Cerebellar cortex (tissue), 1 donor: ENCODE results near the gene LMAN1L.

ENCODE experiments used
- DNase-seq: peaks from one replicate; pipeline ENCODE4 v3.0.0-alpha.2; 2015; ENCODE audit warnings: low spot score

LMAN1L gene

DNA sequence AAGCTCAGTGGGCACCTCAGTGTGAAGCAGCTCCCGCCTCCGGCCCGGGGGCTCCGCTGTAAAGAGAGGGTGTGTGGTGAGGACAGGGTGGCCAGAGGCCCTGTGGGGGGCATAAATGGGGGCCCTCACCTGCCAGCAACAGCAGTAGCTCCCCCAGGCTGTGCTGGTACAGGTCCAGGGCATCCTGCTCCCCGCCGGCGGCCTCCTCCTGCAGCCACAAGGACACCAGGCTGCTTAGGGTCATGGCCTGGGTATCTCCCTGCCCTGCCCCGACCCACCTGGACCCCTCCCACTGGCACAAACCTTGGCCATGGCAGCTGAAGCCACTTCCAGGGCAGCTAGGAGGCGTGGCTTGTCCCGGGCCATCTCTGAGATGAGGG is 25.5 kb downstream of the LMAN1L start:
- DNase-seq, result no peak

- no peak for DNase-seq
Observed at GRCh38 chr15:74838746-74839525, 26.3 kb downstream of the LMAN1L start.

GRCh38 chr15:74839526-74840395 is 27.1 kb downstream of the LMAN1L start:
- peak; percentile 43 for DNase-seq

DNA sequence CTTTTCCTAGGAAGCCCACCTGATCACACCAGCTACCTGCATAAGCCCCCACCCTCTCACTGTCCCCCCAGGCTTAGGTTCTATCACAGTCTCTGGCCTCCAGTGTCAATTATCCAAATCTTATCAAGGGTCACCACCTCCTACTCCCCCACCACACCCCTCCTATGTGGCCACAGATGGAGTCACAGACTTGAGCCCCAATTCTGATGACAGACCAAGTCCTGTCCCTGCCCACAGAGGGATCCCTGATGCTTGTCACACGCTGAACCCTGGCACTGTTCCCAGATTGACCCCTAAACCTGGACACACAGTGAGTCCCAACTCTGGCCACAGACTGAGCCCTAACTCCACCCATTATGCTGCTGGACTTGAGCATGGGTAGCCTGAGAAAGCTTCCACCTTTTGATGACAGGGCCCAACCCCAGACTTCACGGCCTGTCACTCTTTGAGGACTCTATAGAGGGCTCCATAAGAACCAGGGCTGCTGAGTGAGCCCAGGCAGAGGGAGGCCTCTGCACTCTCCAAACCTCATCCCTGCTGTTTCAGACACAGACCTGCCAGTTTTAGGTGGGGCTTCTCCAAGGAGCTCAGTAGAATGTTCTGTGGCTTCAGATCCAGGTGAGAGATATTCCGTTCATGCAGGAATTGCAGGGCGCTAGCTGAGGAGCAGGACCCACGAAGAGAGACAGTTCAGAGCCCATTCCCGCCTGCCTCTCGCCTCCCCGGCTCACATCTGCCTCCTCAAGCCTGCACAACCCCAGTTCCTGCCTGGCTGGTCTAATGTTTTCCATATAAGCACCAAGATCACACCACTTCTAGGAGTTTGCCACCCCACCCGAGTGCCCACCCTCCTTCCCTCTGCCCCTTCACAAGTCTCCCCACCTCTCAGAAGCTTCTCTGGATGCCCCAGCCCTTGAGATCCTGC is 28.5 kb downstream of the LMAN1L start:
- DNase-seq, result no peak

DNA sequence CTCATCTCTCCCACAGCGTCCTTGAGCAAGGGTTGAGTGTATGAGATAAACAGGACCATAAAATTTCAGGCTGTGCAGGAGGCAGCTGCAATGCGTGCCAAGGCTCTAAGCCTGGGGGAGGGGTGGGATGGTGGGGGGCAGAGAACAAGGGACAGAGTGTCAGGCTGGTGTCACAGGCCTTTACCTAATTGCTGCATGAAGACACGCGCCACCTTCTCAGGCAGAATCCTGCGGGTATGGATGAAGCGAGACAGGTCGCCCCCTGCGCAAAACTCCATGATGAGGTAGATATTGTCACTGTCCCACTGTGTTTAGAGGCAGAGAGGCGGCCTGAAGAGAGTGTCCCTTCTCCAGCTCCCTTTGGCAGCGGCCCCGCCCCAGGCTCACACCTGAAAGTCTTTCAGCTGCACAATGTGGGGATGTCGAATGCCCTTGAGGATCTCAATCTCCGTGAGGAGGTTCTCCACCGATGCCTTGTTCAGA is 29.3 kb downstream of the LMAN1L start:
- DNase-seq, result no peak

DNA sequence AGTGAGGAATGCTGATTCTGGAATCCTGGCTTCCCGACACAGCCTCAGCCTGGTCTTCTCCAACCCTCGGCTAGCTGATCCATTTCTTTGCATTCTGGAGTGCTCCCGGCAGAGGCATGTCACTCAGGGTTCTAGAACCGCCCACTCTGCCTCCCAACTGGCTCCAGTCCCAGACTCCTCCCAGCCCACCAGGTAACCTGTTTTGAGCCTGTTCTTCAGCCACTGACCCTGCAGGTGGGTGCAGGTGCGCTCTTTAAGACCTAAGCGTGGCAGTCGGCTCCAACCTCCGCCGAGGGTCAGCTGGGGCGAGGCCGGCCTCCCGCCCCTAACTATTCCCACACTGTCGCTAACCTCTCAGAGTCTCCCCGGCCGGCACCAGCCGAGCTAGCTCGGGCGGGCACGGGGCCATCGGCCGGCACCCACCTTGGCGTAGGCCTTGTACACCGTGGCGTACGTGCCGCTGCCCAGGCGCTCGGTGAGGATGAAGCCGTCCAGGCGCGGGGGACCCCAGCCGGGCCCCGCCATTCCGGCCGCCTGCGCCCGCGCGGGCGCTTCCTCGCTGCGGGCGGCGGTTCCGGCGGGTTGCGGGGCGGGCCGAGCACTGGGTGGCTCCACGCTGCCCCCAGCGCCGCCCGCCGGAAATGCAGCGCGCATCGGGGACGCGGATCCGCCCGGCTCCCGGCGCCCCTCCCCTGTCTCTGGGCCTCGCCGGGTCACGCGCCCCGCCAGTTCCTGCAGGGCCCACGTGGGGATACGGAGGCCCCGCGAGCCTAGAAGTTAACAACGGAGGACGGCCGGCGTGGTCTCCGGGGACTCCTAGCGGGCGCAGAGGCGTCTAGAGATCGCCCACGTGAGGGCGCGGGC is 30.2 kb downstream of the LMAN1L start, which contains the start of gene ULK3:
Gene ULK3 (minus strand): TSS at position 576 of the 864 bp plus-strand sequence. CDS start 51 bp downstream, at position 525.
- DNase-seq, result peak; percentile 92

DNA sequence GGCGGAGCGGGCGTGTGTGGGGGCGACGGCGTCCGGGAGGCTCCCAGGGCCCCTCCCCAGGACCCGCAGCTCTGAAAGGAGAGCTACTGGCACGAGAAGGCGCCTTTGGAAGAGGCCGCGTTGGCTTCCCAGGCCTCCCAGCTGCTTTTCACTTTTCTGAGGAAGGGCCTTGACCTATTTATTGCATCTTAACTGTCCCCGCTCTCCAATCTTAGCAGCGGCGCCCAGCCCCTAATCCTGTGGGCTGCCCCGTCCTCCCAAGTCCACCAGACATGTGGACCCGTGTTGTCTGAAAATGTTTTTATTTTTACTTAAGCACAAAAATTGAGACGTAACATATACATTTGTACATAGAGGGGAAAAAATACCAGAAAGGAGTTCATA is 30.8 kb downstream of the LMAN1L start:
- no peak for DNase-seq

- DNase-seq, result no peak
Observed at GRCh38 chr15:74843891-74844299, 31.3 kb downstream of the LMAN1L start.

DNA sequence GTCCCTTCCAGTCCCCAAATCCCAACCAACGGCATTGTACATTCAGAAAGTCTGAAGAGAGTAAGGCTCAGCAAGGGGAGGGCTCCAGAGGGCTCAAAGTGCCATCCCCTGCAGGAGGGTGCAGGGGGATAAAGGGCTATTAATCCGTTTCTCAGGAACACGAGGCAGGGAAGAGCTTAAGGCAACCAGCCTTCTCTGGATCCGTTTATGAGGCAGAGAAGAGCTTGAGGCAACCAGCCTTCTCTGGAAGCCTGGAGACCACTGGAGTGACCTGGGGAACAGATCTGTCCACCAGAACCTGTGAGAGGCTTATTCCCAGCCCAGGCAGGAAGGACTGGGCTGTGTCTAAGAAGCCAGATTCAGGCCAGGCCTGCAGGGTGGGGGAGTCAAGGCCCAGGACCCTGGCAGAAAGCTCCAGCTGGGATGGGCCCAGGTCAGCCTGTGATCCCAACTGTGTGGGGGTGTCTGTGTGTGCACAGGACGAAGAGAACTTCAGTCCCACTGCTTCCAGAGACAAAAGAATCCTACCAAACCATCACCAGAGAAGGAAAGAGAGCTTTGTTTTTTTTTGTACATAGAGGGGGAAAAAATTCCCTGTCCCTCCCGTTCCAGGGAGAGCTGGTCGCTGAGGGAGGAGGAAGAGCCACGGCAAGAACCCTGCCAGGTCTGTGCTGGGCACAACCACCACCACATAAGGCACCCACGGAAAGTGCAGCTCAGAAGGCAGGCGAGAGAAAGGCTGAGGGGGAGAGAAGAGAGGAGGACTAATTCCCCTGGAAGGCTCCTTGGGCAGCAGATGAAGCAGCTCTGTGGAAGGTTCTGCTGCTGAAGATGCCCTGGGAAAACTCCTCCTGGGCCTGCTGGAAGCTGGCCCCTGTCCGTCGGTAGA is 31.9 kb downstream of the LMAN1L start:
- DNase-seq, result no peak

- DNase-seq, result no peak
Observed at GRCh38 chr15:74845208-74845568, 32.6 kb downstream of the LMAN1L start.

DNA sequence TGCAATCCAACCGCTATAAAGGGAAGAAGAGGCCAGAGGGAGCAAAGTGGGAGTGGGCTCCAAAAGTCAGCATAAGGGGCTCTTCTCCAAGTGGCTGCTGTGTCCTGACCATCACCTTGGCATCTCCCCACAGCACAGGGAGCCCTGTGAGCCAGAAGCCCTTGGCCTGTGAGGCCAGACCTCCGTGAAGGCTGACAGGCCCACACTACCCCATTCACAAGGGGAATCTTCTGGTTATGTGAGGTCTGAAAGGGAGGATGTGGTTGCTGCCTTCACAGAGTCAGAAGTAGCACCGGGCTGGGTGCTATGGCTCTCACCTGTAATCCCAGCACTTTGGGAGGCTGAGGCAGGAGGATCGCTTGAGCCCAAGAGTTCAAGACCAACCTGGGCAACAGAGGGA is 32.9 kb downstream of the LMAN1L start:
- DNase-seq, result no peak

DNA sequence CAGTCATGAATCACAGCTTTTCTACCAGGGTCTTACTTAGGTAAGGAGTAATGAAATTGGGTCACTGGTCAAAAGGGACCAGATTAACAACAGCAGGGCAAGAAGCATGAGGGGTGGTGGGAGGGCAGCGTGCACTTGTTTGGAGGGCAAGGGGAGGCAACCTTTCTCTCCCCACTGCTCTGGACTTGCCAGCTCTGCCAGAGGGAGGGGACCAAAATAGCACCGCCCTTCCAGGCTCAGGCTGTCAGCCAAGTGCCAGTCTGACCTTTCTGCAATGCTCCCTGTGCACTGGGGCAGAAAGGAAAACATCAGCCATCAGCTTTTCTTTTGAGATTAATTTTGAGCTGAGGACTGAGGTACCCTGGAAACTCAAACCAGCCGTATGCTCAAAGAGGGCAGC is 34.8 kb downstream of the LMAN1L start:
- no peak for DNase-seq

- DNase-seq, result no peak
Observed at GRCh38 chr15:74850393-74850792, 37.8 kb downstream of the LMAN1L start.

DNA sequence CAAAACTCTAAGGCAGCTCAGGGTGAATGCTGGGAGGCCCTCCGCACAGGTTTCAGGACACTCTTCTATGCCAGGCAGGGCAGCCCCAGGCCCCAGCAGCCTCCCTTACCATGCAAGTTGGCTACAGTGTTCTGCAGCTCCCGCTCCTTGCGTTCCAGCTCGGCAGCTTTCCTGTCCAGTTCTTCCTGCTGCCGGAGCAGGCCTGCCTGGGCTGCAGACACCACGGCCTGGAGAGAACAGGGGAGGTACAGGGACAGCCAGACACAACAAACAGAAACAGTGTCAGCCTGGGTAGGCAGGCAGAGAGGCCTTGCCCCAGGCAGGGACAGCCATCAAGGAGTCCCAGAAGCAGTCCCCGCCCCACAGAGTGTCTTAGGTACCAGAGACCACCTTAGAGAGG is 39.3 kb downstream of the LMAN1L start:
- no peak for DNase-seq

DNA sequence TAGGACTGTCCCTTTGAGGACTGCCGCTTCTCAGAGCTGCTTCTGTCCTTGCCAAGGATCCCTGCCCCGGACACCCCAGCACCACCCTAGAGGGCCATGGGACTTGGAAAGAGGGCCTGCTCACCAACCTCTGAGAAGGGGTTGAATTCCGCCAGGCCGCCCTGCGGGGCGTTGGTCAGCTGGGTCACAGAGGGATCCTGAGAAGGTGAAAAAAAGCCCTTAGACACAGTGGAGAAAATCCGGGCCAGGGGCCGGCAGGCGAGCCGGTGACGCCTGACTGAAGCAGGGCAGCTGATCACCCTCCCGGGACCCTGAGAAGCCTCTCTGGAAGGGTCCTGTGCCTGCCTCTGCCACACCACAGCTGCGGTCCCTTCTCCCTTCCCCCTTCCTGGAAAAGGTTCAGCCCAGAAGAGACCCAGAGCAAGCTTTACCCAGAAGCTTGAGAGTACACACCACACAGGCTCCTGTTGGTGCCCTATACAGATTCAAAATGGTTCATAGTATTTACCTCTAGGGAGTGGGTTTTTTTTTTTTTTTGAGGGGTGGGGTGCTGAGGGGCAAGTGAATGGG is 41.9 kb downstream of the LMAN1L start:
- DNase-seq, result no peak

GRCh38 chr15:74855857-74856256 is 43.2 kb downstream of the LMAN1L start:
- DNase-seq, result no peak

GRCh38 chr15:74856537-74856936 is 43.9 kb downstream of the LMAN1L start:
- DNase-seq, result no peak

- no peak for DNase-seq
Observed at GRCh38 chr15:74857082-74857655, 44.5 kb downstream of the LMAN1L start.

- no peak for DNase-seq
Observed at GRCh38 chr15:74857671-74858368, 45.2 kb downstream of the LMAN1L start.
